HG03066 (cell line): ENCODE data around the gene CBR4.

ENCODE experiments used
- ATAC-seq: cut with Tn5 transposase; IDR thresholded peaks from one replicate; pipeline ENCODE4 v1.9.1; 2021; ENCODE audit warnings: low read depth; ENCODE audit not compliant: unreplicated experiment

Gene CBR4

DNA sequence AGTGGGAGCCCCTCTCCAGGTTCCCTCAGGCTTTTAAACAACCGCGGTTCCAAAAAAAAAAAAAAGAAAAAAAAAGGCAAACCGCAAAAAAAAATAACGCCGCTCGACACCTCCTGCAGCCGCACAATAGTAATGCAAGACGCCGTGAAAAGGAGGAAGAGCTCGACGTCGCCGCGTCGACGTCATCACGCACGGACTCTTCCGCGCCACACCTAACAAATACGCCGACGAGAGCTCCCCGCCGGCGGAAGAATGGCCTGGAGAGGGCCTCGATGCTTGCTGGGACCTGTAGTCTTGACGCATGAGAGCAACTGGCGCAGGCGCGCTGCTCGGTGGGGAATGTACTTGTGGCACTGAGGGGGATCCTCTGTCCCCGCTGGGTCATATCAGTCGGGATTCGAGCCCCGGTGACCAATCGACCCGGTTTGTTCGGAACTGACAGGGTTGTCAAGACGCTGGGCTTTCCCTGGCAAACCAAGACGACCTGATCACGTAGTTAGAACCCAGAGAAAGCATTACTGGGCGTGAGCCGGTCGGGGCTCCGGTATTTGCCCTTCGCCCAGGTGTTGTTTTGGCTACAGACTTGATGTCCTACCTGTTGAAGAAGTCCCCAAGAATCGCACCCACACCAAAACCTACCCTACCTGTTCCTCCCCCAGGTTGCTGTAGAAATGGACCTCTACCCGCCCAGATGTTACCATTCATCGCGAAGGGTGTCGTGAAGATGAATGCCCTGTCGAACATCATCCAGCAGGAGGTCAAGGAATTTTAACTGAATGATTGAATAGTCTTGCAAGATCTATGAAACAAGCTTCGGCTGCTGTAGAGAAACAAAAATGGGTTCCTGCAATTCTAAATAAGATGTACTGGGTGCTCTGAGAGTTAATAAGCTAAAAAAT, at the start of gene CBR4:
Gene CBR4, minus strand, starts transcription at position 131 of the 899 bp plus-strand sequence. CDS start 166 bp downstream, outside the sequence.
- peak; percentile 97 for ATAC-seq

DNA sequence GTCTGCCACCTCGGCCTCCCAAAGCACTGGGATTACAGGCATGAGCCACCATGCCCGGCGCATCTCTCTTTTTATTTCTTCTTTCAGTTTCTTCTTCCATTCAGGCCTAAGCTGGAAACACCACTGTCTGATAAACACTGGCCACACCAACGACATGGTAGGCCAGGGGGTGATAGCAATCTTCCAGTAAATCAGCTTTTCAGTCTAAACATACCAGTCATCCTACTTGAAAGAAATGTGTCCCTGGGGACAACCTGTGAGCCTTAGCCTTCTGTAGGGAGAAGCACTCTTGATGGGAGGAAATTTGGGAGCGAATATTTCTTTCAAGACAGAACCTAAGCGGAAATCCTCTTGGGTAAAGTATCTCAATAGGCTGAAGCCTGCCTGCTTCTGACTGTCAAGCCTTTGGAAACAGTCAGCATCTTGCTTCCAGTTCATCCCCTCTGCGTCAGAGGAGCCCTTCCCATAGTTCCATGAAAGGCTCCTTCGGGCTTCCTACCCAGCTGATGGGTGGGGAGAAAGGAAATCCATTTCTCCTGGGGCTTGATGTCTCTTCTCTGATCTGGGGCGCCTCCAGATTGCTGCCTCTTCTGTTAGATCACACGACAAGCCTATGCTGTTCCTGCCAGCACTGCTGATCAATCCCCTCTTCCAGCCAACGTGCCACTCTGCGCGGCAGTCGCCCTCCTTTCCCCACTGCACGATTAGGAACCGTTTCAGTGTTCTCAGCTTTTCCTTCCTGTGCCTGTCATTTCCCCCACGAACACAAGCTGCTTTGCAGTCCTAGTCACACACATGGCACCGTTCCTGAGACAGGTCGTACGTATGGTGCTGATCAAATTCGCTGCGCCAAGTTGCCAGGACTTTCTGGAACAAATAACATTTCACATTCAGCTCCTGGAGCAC, 49.5 kb upstream of the CBR4 start:
- no peak for ATAC-seq

DNA sequence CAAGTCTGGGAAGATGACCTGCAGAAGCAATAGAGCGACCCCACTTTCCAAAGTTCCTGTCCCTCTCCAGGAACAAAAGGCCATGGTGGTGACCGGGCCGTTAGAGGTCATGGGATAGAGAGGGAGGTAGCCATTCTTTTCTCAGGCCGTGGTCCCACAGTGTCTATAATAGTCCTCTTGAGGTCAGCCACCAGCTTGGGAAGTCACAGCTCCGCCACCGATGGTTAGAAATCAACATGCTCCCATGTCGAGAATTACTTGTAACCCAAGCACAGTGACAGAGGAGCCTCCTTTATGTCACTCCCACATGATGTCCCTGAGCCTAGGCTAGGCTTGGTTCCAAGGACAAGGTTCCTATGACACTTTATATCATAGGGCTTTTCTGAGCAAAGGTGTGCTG, 48.3 kb upstream of the CBR4 start:
- ATAC-seq, result no peak

DNA sequence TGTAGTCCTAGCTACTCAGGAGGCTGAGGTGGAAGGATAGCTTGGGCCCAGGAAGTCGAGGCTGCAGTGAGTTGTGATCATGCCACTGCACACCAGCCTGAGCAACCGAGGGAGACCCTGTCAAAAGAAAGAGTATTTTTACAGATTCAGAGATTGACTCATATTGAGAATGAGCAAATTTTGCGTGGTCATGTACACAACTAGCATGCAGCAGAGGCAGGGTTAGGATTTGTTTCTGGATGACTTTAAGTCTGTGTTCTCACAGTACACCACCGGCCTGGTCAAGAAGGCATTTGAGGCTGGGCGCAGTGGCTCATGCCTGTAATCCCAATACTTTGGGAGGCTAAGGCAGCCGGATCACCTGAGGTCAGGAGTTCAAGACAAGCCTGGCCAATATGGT, 44.8 kb upstream of the CBR4 start:
- ATAC-seq, result peak; percentile 54

DNA sequence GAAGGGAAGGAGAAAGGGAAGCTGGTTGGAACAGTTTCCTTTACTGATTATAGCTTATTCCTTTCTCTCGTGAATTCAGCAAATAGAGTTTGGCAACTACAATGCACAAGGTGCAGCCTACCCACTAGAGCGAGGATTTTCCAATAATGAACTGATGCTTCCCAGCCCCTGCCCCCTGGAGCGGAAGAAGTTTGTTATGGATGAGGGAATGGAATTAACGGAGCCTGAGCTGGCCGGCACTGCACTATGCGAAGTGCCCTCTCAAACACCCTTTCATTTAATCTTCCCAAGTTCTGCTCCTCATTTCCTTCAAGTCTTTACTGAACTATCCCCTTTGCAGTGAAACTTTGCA, 42.5 kb upstream of the CBR4 start:
- no peak for ATAC-seq

DNA sequence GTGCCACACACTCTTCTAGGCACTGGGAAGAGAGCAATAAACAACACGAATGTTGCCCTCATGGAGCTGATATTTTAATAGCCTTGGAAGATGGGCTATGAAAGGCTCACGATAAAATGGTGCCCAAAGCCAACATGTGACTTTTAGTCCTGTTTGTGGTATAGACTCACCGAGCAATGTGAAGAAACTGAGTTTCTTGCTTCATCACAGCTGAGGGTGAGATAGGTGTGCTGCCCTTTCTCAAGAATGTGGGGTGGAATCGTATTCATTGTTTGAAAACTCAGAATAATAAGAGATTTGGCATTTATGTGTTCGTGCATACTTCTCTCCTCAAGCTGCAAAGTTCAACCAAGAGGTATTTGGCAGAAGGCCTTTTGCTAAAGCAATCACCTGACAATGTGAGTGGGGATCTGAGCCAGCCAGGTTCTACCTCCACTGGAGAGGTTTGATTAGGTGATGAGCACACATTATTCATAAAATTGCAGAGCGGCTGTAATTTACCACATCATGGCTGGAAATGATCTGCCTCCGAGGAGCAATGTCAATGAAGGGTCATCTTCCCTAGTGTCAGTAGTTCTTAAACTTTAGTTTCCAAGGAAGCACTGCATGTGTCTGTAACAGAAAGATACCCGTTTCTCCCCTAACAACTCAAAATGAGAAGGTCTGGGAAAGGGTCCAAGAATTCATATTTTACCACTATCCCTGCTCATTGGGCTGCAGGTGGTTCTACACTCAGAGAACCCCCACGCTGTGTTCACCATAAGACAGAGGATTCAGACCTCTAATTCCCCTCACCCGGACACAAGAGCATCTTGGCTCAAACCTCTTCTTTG, 41.9 kb upstream of the CBR4 start:
- ATAC-seq, result no peak

DNA sequence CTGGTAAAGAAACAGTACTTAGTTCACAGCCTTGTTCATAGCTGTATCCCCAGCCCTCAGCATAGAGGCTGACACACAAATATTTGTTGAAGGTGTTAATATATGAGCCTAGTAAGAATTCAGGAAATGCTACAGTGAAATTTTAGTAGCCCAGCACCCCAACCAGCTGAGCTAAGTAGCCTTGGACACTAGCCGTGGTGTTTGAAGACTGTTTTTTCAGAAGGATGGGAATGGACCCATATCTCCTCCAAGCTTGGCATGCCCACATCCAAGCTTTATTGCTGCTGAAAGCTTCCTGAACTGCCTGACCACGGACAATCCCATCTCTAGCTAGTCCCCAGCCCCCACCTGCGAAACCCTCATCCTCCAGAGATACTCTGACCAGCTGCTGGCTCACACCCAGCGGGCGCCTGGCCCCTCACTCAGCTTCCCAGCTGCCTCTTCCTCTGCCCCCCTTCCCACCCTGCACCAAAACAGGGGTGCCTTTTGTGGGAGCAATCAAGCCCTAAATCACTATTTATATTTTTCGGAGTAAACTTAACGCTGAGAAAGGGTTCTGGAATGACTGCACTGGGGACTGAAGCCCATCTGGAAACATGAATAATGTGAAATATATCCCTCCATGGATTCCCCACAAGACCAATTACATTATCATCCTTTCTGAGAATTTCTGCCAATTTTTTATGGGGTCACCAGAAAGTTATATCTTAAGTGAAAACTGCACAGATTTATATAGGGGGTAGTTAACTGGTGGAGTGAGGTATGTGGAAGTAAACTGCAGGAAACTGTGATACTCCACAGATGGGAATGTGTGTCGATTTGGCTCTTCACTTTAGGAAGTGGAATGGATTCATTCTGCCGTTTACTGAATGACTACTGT, 41.1 kb upstream of the CBR4 start:
- ATAC-seq, result no peak

DNA sequence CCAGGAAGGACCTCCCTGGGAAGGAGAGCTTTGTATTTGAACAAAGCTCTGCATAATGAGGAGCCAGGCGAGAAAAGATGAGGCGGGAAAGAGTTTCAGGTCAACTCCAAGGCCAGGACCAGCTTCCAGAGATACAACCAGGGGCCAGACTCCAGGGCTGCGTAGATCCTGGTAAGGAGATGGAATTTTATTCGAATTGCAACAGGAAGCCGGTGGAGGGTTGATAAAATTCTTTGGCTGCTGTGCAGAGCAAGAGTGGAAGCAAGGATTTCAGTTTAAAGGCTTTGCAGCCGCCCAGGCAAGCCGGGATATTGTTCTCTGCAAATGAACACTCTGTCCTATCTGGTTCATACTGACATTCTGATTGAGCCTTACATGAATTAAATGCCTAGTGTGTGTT, 40.2 kb upstream of the CBR4 start:
- ATAC-seq, result no peak

DNA sequence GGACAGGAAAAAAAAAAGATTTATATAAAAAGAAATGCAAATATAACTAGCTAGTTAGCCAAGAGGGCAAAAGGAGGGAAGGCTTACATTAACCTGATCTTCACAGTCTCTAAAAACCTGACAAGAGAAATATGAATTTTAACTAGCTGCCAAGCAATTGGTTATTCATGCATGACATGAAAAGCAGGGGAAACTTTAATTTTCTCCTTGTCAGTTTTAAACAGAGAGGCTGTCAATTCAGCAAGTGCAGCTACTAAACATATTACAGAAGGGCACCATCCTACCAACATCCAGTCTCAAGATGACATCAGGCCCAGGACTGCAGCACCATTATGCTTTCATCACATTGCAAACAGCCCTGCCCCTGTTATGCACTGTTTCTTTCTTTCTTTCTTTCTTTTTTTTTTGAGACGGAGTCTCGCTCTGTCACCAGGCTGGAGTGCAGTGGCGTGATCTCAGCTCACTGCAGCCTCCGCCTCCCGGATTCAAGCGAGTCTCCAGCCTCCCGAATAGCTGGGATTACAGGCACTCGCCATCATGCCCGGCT, 38.9 kb upstream of the CBR4 start:
- ATAC-seq, result no peak

DNA sequence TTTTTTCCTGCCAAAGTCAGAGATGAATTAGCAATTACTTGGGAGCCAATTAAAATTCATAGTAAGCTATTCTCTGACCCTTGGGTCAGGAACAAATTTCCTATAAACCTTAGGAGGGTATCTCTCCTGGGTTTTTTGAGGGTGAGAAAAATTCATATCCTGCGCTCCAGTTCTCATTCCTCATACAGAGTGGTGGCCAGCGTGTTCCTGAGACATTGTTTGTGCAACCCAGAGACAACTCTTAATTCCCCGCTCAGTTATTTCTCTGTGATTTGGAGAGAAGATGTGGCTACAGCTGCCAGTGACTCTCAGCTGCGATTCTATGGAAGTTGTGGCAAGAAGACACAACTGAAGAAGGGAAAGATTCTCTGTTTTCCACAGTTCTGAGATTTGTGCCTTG, 37.9 kb upstream of the CBR4 start:
- no peak for ATAC-seq

DNA sequence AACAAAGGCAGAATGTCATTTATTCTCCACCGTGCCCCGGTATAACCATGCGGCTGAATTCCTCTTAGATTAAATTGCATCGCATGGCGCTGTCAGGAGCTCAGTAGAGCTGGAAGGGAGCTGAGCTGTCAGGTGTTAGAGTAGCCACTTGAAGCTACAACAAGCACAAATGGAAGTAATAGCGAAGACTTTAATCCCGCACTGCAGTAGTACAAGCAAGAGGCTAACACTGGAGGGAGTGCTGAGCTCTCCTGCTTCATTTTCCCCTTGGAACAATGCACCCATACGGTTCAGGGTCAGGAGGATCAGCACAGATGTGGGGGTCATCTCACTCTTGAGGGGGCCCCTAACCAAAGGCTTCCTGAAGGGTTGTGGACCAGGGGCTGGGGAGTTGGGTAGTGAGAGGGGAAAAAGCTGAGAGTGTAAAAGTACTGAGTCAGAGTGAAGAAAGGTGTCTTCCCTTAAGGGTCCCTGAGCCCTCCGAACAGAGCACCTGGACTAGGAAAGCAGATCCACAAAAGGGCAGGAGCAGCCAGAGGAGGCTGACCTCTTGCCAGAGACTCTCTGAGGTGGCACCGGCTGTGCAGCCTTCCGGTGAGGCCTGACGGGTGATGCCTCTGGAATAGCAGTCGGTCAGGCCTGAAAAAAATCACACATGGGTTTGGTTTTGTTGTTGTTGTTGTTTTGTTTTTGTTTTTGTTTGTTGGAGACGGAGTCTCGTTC, 36.0 kb upstream of the CBR4 start:
- no peak for ATAC-seq

DNA sequence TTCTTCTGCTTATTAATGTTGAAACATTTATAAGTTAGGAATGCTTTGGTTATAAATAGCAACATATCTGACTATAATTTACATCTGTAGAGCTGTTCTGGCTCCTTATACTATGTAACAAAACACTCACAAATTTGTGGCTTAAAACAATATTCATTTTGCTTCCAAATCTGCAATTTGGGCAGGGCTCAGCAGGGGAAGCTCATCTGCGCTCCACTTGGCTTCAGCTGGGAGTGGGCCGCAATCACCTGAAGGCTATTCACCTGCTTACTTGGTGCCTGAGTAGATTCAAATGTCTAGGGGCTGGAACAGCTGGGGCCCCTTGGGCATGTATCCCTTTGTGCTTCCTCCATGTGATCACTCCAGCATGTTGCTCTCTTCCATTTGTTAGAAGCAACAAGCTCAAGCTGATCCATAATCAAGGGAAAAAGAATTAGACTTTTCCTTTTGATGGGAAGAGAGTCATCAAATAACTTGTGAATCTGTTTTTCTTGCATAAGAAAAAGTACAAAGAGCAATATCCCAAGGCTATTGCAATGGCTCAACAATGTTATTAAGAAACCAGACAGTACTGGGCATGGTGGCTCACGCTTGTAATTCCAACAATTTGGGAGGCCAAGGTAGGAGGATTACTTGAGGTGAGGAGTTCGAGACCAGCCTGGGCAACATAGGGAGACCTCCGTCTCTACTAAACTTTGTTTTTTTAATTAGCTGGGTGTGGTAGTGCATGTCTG, 34.8 kb upstream of the CBR4 start:
- no peak for ATAC-seq

DNA sequence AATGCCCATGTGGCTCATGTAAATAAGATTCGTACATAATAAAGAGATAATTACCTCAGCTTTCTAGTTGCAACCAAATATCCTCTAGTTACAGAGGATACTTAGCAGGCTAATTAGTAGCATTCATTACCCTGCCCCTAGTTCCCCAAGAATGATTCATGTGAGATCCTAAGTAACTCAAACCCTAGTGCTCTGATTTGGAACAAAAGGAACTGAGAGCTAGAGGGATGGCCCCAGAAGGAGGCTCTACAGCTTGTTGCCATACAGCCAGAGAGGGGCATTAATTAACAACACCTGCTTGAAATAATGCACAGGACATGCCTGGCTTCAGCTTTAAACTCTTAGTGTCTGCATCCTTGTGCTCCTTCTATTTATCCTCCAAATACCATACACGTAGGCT, 32.6 kb upstream of the CBR4 start:
- ATAC-seq, result no peak

DNA sequence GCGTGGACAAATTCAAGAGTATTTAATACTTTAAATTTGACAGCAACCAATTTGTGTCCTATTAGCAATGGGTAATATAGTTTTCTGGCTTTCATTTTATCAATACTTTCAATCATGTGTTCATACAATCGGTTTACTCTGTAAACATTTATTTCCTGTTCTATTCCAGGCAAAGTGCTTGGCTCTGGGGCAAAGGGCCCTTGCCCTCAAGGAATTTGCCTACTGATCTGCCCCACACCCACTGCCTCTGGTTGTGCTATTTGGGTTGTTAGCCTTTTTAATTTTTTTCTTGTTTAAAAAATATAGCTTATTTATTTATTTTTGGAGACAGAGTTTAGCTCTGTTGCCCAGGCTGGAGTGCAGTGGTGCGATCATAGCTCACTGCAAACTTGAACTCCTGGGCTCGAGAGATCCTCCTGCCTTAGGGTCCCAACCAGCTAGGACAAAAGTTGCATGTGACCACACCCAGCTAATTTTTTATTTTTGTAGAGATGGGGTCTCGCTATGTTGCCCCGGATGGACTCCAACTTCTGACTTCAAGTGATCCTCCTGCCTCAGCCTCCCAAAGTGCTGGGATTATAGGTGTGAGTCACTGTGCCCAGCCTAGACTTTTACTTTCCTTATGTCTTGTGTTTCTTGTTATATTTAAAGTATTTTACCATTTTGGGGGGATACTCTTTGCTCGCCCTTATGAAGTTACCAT, 30.7 kb upstream of the CBR4 start:
- no peak for ATAC-seq

DNA sequence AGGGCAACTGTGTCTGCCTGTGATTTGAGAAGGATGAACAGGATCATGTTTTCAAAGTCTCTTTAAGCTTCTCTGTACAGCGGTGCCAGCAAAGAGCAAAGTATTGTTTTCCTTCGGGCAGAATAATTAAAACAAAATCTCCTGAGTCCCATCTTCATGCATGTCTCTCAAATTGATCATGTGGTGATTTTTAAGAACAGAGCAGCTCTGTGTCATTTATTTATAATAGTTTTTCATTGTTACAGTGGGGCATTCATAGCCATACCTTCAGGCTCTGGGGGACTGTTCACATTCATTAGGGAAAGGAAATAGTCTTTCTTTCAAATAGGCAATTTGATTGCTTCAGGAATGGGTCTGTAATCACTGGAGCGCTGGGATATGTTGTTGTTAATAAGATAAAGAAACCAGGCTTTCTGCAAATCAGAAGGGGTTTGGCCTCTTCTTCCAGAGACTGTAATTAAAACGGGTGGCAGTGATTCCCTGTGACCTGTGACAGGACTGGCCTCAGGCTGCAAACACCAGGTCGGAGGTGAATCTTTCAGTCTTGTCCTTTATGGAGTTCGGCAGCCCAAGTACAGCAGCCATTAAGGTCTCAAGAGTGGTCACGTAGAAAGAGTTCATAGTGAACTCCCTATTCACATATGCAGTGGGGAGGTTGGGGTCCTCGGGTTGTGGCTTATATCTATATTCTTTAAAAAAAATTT, 29.3 kb upstream of the CBR4 start:
- no peak for ATAC-seq

DNA sequence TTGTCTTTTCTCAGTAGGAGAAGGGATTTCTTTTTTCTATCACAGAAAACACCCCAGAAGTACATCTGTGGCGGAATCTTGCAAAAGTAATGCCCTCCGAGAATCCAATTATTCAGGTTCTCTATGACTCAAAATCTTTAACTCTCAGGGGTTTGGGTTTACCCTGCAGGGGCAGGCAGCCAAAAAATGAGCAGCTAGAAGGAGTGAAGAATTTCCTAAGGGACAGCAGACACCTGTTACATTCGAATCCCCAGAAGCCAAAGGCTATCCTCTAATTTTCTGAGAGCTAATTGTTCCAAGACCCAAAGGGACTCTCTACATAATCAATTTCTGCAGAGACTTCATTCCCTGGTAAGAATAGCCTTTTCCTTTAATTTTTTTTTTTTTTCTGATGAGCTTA, 27.5 kb upstream of the CBR4 start:
- ATAC-seq, result no peak
